HepG2 (cell line): ENCODE measurements around the gene RHOC.

ENCODE experiments used
- CTCF ChIP-seq: sonication (generic); formaldehyde crosslinking; IDR thresholded peaks from 2 replicates; pipeline ENCODE4 v1.5.0; 2020; ENCODE audit warnings: mild to moderate bottlenecking, missing genetic modification reagents, moderate library complexity
- E2F5 ChIP-seq: sonication (generic); formaldehyde crosslinking; conservative IDR thresholded peaks from 2 replicates; pipeline ENCODE4 v1.4.0; 2020; ENCODE audit warnings: missing genetic modification reagents
- POLR2A ChIP-seq, 2 experiments: IDR thresholded peaks; 2 replicates each; pipeline ENCODE4 v1.6.1; 2011; ENCODE audit warnings: low read depth in 2 of 2, low read length in 2 of 2, mild to moderate bottlenecking in 1 of 2, moderate library complexity in 1 of 2; ENCODE audit not compliant: insufficient read depth in 1 of 2
- RFX5 ChIP-seq: IDR thresholded peaks from 2 replicates; pipeline ENCODE4 v1.6.1; 2011; ENCODE audit warnings: low read depth, low read length, improper control_type of control experiment
- SMARCC2 ChIP-seq: fragments of 450-650 bp; IDR thresholded peaks from 2 replicates; pipeline ENCODE4 v1.6.1; 2017; ENCODE audit warnings: antibody characterized with exemption, mild to moderate bottlenecking
- ZBTB33 ChIP-seq: sonication (generic); formaldehyde crosslinking; IDR thresholded peaks from 2 replicates; pipeline ENCODE4 v1.4.0; 2020; ENCODE audit warnings: missing genetic modification reagents
- ZNF776 ChIP-seq: sonication (generic); formaldehyde crosslinking; IDR thresholded peaks from 2 replicates; pipeline ENCODE4 v1.4.0; 2020; ENCODE audit warnings: mild to moderate bottlenecking, missing genetic modification reagents

- TF ChIP-seq POLR2A (IDR thresholded peaks at IDR 0.05; ENCODE audit: insufficient read depth in 1 of 2, low read depth in 2 of 2, low read length in 2 of 2) (no peak), RFX5 (no peak), ZBTB33 (no peak), SMARCC2 (no peak), ZNF776 (CRISPR knock-in tag) (no peak), CTCF (CRISPR knock-in tag) (no peak), E2F5 (CRISPR knock-in tag) (no peak)
Measured at GRCh38 chr1:112723511-112723839, 16.5 kb upstream of the RHOC start.
